CD14-positive monocyte (primary cell): ENCODE results near the gene ERLEC1. TPM values are rescaled to one million over a fixed set of nuclear protein-coding genes. Genes with fewer than 3 reads are reported as not detected.
A peak's percentile ranks its signal among the peaks of the same experiment; 100 is the strongest.
"Not testable (repeated sequence)": the region's sequence is repeated elsewhere in the genome, so short reads cannot be mapped to it uniquely, and the experiment has no call there.

Experiments used
- DNase-seq, 3 donors: peaks; one replicate each; pipeline ENCODE4 v3.0.0-alpha.2; 2011 to 2022
- H2AFZ ChIP-seq: 2 replicates; pipeline ENCODE4 v1.6.0; 2012; ENCODE audit warnings: mild to moderate bottlenecking, low read depth, low read length, inconsistent platforms; ENCODE audit not compliant: insufficient read depth, poor library complexity, severe bottlenecking
- H3K27ac ChIP-seq, 2 donors: 1 replicate in 1 of 2; 2 replicates in 1 of 2; pipeline ENCODE4 v1.5.1; 2012 to 2013; ENCODE audit warnings: low read length in 2 of 2, control low read depth in 1 of 2, inconsistent platforms in 1 of 2, low read depth in 1 of 2, mild to moderate bottlenecking in 1 of 2
- H3K27me3 ChIP-seq, 2 donors: one replicate each; pipeline versions ENCODE4 v1.6.0 to v1.6.1; 2011 to 2013; ENCODE audit warnings: low read length in 2 of 2; ENCODE audit not compliant: control insufficient read depth in 2 of 2, insufficient read depth in 2 of 2
- H3K36me3 ChIP-seq, 2 donors: replicated peaks in 1 of 2; 1 replicate in 1 of 2; 2 replicates in 1 of 2; pipeline versions ENCODE4 v1.5.1 to v1.6.1; 2012 to 2013; ENCODE audit warnings: low read length in 2 of 2, control low read depth in 1 of 2, inconsistent platforms in 1 of 2, mild to moderate bottlenecking in 1 of 2; ENCODE audit not compliant: insufficient read depth in 2 of 2, control insufficient read depth in 1 of 2
- H3K4me1 ChIP-seq, 2 donors: 1 replicate in 1 of 2; 2 replicates in 1 of 2; pipeline versions ENCODE4 v1.5.1 to v1.6.1; 2012 to 2013; ENCODE audit warnings: low read length in 2 of 2, control low read depth in 1 of 2, inconsistent platforms in 1 of 2, mild to moderate bottlenecking in 1 of 2, moderate library complexity in 1 of 2; ENCODE audit not compliant: insufficient read depth in 2 of 2, control insufficient read depth in 1 of 2
- H3K4me2 ChIP-seq: replicated peaks from 2 replicates; pipeline ENCODE3; 2012; ENCODE audit warnings: low read length, moderate library complexity, mild to moderate bottlenecking; ENCODE audit not compliant: poor library complexity, severe bottlenecking; ENCODE audit errors: extremely low read depth
- H3K4me3 ChIP-seq, 3 experiments: fragments of 200-600 bp in 1 of 3; sonication (generic) in 1 of 3; replicated peaks in 1 of 3; 1 replicate in 2 of 3; 2 replicates in 1 of 3; pipeline ENCODE4 v1.5.1; 2011 to 2013; ENCODE audit warnings: low read length in 3 of 3, mild to moderate bottlenecking in 3 of 3, control low read depth in 2 of 3, low read depth in 2 of 3, inconsistent platforms in 1 of 3, moderate library complexity in 1 of 3
- H3K79me2 ChIP-seq: 2 replicates; pipeline ENCODE4 v1.6.0; 2012; ENCODE audit warnings: mild to moderate bottlenecking, control low read depth, inconsistent platforms, low read length, moderate library complexity; ENCODE audit not compliant: insufficient read depth
- H3K9ac ChIP-seq: 2 replicates; pipeline ENCODE4 v1.6.0; 2017; ENCODE audit warnings: low read length, mild to moderate bottlenecking; ENCODE audit not compliant: insufficient read depth, poor library complexity, severe bottlenecking
- H3K9me3 ChIP-seq, 2 donors: replicated peaks in 1 of 2; 1 replicate in 1 of 2; 2 replicates in 1 of 2; pipeline versions ENCODE4 v1.5.1 to v1.6.1; 2012 to 2013; ENCODE audit warnings: low read length in 2 of 2, control low read depth in 1 of 2; ENCODE audit not compliant: control insufficient read depth in 1 of 2, insufficient read depth in 1 of 2
- H4K20me1 ChIP-seq: 2 replicates; pipeline ENCODE4 v1.6.0; 2012; ENCODE audit warnings: mild to moderate bottlenecking, low read length, control low read depth, moderate library complexity; ENCODE audit not compliant: insufficient read depth
- H3K27ac Mint-ChIP-seq, 7 donors: one replicate each; pipeline ENCODE4 v1.8.0; 2020; ENCODE audit warnings: mild to moderate bottlenecking in 7 of 7, mixed read lengths in 7 of 7, moderate library complexity in 6 of 7, inconsistent platforms in 2 of 7
- H3K27me3 Mint-ChIP-seq, 3 donors: one replicate each; pipeline ENCODE4 v1.8.0; 2021 to 2022; ENCODE audit warnings: low read depth in 3 of 3, mild to moderate bottlenecking in 3 of 3, mixed read lengths in 3 of 3, moderate library complexity in 3 of 3, inconsistent platforms in 1 of 3
- H3K36me3 Mint-ChIP-seq, 2 donors: one replicate each; pipeline ENCODE4 v1.8.0; 2020; ENCODE audit warnings: mixed read lengths in 2 of 2, inconsistent platforms in 1 of 2, mild to moderate bottlenecking in 1 of 2
- H3K4me1 Mint-ChIP-seq: one replicate; pipeline ENCODE4 v1.8.0; 2020; ENCODE audit warnings: mild to moderate bottlenecking, mixed read lengths
- H3K4me3 Mint-ChIP-seq, 2 donors: one replicate each; pipeline ENCODE4 v1.8.0; 2020; ENCODE audit warnings: mild to moderate bottlenecking in 2 of 2, mixed read lengths in 2 of 2, moderate library complexity in 1 of 2
- H3K9me3 Mint-ChIP-seq, 7 donors: one replicate each; pipeline ENCODE4 v1.8.0; 2020 to 2022; ENCODE audit warnings: mixed read lengths in 7 of 7, mild to moderate bottlenecking in 6 of 7, moderate library complexity in 6 of 7, inconsistent platforms in 2 of 7
- CTCF ChIP-seq: fragments of 200-600 bp; IDR thresholded peaks from one replicate; pipeline ENCODE4 v1.8.0; 2022; ENCODE audit warnings: antibody characterized with exemption, mild to moderate bottlenecking
- WGBS: methylation state at CpG from one replicate; pipeline ENCODE4 v1.1.5; 2013; ENCODE audit warnings: missing lambda C conversion rate; ENCODE audit not compliant: insufficient coverage; 5-methylcytosine and 5-hydroxymethylcytosine counted together
- intact Hi-C, 2 donors: fragments of 100-400 bp; cut with micrococcal nuclease; formaldehyde crosslinking; loops; one replicate each; pipeline versions ENCODE4 v1.15.0 to v1.15.1; 2023
- polyA plus RNA-seq, 3 donors: library from polyadenylated mRNA; depleted of rRNA in 1 of 3; unstranded in 2 of 3; stranded (reverse) in 1 of 3; fragments of 300-500 nt in 2 of 3; fragments of >200 nt in 1 of 3; fragmentation: Illumina TruSeq in 2 of 3; gene quantifications; 1 replicate in 2 of 3; 2 replicates in 1 of 3; pipeline ENCODE4 v1.2.3, GENCODE V29; 2012 to 2021

The ERLEC1 gene
- polyA plus RNA-seq, 3 donors: 11.4 to 23.8 (median 23.7) TPM

GRCh38 chr2:53848062-53848461 lies 61.2 kb downstream of the ERLEC1 start:
- Mint-ChIP-seq H3K27me3 (peaks cover 0 to 4% (median 3%) of the 10 kb centered on the region in 3 donors), H3K27ac (peak overlapping the region in 1 of 7 donors; percentile 6), H3K4me1 (peaks cover 6% of the 10 kb centered on the region), H3K36me3 (peaks cover 1 to 9% of the 10 kb centered on the region in 2 donors), H3K4me3 (no peak overlapping the region), H3K9me3 (peaks cover 0 to 2% (median 0%) of the 10 kb centered on the region in 7 donors)
- no peak for TF ChIP-seq CTCF
- no peaks in the 10 kb centered on the region for H3K9me3 ChIP-seq
- WGBS: no CpG with 5 or more reads among the region's 2 CpGs
- no peaks in the 10 kb centered on the region for H4K20me1 ChIP-seq
- no peak overlapping the region for H3K9ac ChIP-seq
- DNase-seq: peak in 2 of 3 donors; percentile 3 to 35
- H3K79me2 ChIP-seq: no peaks in the 10 kb centered on the region
- no peak overlapping the region for H2AFZ ChIP-seq
- no peak overlapping the region for H3K4me2 ChIP-seq
- no peaks in the 10 kb centered on the region for H3K4me1 ChIP-seq
- intact Hi-C loops: no loop called here
- H3K36me3 ChIP-seq: peaks cover 0 to 3% of the 10 kb centered on the region in 2 donors
- no peak overlapping the region for H3K4me3 ChIP-seq
- H3K27me3 ChIP-seq: no peaks in the 10 kb centered on the region
- no peak overlapping the region for H3K27ac ChIP-seq

GRCh38 chr2:53851052-53851757 lies 64.4 kb downstream of the ERLEC1 start:
- H3K4me2 ChIP-seq, H3K27ac ChIP-seq, intact Hi-C loops, H3K9me3 ChIP-seq, H4K20me1 ChIP-seq, DNase-seq, H3K9me3 Mint-ChIP-seq, H3K27ac Mint-ChIP-seq, H3K4me3 ChIP-seq, H3K4me3 Mint-ChIP-seq, H3K4me1 ChIP-seq, H3K27me3 ChIP-seq, H3K79me2 ChIP-seq, H3K27me3 Mint-ChIP-seq, H3K9ac ChIP-seq, H2AFZ ChIP-seq, H3K4me1 Mint-ChIP-seq: not testable (repeated sequence)
- H3K36me3 ChIP-seq: peaks cover 6 to 22% of the 10 kb centered on the region in 2 donors
- H3K36me3 Mint-ChIP-seq: peaks cover 14 to 27% of the 10 kb centered on the region in 2 donors
- WGBS: 99% methylated on average over 9 of the region's 9 CpGs
